ENCODE results near the gene SMG6.

The SMG6 gene

DNA sequence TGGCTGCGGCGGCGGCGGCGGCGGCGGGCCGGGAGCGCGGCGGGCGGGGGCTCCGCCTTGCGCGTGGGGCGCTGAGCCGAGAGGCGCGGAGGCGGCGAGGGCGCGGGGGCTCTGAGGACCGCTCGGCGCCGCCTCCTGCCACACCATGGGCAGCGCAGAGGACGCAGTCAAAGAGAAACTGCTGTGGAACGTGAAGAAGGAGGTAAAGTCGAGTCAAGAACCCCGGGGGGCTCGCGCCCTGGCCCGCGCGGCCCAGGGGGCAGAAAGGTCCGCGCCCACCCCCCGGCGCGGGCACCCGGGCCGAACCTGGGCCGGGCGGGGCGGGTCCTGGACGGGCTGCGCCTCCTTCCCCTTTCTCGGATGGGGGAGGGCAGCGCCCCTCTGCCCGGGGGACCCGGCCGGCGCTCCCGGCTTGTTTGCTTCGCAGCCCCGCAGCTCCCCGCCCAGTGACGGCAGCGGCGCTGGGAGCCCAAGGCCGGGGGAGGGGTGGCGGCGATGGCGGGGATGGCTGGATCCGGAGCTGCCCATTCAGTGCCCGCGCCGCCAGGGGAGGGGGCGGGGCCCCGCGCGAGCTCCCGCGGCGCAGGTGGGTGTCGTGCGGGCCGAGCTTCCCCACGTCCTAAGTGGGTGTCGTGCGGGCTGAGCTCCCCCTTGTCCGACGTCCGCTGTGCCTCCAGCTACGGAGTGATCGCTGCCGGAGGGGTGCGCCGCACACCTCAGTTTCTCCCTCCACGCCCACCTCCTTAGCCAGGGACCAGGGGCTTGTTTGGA, 34.1 kb upstream of the SMG6 start:
- DNase-seq (ENCODE audit: low spot score): peak; percentile 83
- TF ChIP-seq, protein P1, sequence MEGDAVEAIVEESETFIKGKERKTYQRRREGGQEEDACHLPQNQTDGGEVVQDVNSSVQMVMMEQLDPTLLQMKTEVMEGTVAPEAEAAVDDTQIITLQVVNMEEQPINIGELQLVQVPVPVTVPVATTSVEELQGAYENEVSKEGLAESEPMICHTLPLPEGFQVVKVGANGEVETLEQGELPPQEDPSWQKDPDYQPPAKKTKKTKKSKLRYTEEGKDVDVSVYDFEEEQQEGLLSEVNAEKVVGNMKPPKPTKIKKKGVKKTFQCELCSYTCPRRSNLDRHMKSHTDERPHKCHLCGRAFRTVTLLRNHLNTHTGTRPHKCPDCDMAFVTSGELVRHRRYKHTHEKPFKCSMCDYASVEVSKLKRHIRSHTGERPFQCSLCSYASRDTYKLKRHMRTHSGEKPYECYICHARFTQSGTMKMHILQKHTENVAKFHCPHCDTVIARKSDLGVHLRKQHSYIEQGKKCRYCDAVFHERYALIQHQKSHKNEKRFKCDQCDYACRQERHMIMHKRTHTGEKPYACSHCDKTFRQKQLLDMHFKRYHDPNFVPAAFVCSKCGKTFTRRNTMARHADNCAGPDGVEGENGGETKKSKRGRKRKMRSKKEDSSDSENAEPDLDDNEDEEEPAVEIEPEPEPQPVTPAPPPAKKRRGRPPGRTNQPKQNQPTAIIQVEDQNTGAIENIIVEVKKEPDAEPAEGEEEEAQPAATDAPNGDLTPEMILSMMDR (IDR thresholded peaks at IDR 0.05; ENCODE audit: extremely low read depth, missing control alignments): no peak

DNA sequence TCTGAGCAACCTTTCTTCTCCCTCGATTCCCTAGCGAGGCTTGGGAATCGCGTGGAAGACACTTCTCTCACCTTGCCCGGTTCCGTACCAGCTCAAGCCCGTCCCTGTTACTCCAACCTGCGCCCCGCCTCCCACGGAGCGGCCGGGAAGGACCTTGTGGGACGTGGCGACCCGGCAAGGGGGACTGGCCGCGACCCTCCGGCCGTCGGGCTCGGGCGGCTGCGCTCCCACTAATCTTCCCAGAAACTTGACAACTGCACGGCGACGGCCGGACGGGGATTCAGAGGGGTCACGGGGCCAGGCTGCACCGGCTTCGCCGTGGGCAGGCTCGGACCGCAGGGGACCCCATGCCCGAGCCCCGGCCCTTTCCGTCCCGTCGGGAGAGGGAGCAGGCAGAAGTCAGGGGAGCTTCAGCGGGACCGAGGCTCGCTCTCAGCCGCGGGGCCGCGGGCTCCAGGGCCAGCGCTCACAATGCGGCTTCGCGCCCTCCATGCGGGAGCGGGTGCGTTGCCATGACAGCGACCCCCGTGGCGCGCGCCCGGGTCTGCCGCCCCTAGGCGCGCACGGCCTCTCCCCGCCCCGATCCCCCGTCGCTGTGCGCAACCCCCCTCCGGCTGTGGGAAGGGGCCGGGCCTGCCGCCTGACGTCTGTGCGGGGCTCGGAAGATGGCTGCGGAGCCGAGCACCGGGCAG, 33.4 kb upstream of the SMG6 start, which contains the start of gene SGSM2:
Gene SGSM2, plus strand, starts transcription at position 650 of the 692 bp plus-strand sequence. CDS start 188 bp downstream, outside the sequence.
- peak; percentile 95 for DNase-seq (ENCODE audit: low spot score)

DNA sequence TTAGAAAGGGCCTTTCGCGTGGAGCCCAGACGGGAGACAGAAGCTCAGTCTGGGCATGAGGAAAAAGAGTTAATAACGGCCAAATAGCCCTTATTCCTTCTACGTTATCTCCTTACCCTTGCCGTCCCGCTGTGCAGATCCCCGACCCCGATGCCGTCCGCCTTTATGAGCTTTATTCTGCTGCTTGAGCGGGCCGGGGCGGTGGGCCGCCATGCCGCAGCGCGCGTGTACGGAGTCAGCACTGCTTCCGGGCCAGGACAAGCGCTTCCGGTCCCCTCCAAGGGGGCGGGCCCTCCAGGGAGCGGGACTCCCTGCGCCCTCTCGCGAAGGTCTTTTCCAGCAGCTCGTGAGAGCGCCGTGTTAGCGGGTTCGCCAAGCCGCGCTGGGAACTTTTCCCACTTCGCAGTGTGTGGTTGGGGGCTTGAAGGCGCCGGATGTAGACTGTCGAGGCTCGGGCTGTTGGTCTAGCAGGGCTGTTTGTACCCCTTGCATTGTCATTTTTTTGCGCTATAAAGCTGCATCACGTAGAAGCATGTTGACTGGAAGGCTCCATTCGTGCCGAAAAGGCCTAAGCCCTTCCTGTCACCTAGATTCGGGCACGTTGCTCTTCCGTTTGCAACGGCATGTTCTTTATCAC, 32.7 kb upstream of the SMG6 start, which contains the start of gene TSR1:
Gene TSR1, minus strand, starts transcription at position 243 of the 637 bp plus-strand sequence. Its CDS starts 30 bp downstream, at position 213.
- TF ChIP-seq, protein P1 (IDR thresholded peaks at IDR 0.05; ENCODE audit: extremely low read depth, missing control alignments): peak; percentile 35
- peak; percentile 99 for DNase-seq (ENCODE audit: low spot score)

More for the DNA sequence above, 33.4 kb upstream of the SMG6 start, which contains the start of gene SGSM2:
- TF ChIP-seq, protein P1 (IDR thresholded peaks at IDR 0.05; ENCODE audit: extremely low read depth, missing control alignments): no peak

DNA sequence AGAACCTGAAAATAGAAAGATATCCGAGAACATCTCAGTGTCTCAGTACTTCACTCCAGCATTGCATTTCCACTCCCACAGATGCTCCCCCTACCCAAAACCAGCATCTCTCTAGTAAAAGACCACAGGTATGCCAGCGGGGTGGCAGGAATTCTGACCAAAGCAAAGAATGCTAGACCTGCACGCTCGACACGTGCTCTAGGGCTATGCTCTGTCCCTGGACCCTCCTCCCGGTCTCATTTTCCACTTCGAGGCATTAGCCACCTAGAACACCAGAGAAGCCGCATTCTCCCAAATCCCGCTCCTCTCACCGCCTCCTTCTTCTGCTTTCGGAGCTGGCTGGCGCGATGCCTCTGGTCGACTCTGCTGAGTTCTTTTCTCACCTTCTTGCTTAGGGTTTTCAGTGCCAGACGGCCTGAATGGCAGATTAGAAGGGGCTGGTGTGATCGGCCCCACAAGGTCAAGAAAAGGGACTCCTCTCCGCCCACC, 32.2 kb upstream of the SMG6 start:
- DNase-seq (ENCODE audit: low spot score): no peak
- TF ChIP-seq, protein P1 (IDR thresholded peaks at IDR 0.05; ENCODE audit: extremely low read depth, missing control alignments): no peak

DNA sequence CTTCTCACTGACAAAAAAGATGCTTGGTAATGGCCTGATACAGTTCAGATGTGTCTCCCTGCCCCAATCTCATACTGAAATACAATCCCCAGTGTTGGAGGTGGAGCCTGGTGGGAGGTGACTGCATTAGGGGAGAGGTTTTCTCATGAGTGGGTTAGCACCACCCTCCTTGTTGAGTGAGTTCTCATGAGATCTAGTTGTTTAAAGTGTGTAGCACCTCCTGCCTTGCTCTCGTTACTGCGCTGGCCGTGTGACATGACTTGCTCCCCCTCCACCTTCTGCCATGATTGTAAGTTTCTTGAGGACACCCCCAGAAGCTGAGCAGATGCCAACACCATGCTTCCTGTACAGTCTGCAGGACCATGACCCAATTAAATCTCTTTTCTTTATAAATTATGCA, 27.7 kb upstream of the SMG6 start:
- TF ChIP-seq, protein P1 (IDR thresholded peaks at IDR 0.05; ENCODE audit: extremely low read depth, missing control alignments): no peak
- DNase-seq (ENCODE audit: low spot score): no peak

DNA sequence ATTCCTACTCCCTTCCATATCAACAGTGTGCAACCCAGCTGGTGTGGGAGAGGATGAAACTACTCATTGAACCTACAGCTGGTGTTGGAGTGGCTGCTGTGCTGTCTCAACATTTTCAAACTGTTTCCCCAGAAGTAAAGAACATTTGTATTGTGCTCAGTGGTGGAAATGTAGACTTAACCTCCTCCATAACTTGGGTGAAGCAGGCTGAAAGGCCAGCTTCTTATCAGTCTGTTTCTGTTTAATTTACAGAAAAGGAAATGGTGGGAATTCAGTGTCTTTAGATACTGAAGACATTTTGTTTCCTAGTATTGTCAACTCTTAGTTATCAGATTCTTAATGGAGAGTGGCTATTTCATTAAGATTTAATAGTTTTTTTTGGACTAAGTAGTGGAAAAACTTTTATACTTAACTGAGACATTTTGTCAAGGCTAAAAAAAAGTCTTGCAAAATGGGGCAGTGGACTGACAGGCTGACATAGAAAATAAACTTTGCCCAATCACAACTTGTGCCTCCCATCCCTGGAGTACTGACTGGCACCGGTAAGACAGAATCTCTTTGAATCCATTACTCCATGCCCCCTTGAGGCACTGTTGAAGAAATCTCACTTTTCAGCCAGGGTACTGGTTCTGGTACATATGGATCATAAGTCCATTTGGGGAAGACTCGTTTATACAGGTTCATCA, 20.2 kb upstream of the SMG6 start:
- TF ChIP-seq, protein P1 (IDR thresholded peaks at IDR 0.05; ENCODE audit: extremely low read depth, missing control alignments): no peak
- DNase-seq (ENCODE audit: low spot score): no peak

Measured in GM20000 (cell line).